Keratinocyte (primary cell): ENCODE measurements around the gene SLAMF1. TPM values are rescaled to one million over a fixed set of nuclear protein-coding genes. Genes with fewer than 3 reads are reported as not detected.

Experiments used
- DNase-seq: peaks from one replicate; pipeline ENCODE4 v3.0.0-alpha.2; 2011; ENCODE audit warnings: low read depth, missing footprints, low spot score
- FAIRE-seq: peaks from 2 replicates; lab custom pipeline; 2011; peaks lifted over from hg19 to GRCh38; lab: Jason Lieb, UNC
- H2AFZ ChIP-seq: 2 replicates; pipeline ENCODE4 v1.6.0; 2012; ENCODE audit warnings: low read length, control low read depth, inconsistent platforms; ENCODE audit not compliant: control insufficient read depth
- H3K27ac ChIP-seq: 2 replicates; pipeline ENCODE4 v1.5.1; 2011; ENCODE audit warnings: low read length; ENCODE audit not compliant: control insufficient read depth, insufficient read depth
- H3K27me3 ChIP-seq: 3 replicates; pipeline ENCODE4 v1.6.0; 2011; ENCODE audit warnings: low read length; ENCODE audit not compliant: control insufficient read depth, insufficient read depth; ENCODE audit errors: extremely low read depth
- H3K36me3 ChIP-seq, 2 experiments: 2 replicates in 1 of 2; 3 replicates in 1 of 2; pipeline ENCODE4 v1.5.1; 2011; ENCODE audit warnings: low read length in 2 of 2, mild to moderate bottlenecking in 1 of 2; ENCODE audit not compliant: control insufficient read depth in 2 of 2, insufficient read depth in 2 of 2; ENCODE audit errors: extremely low read depth in 1 of 2
- H3K4me1 ChIP-seq: 3 replicates; pipeline ENCODE4 v1.5.1; 2011; ENCODE audit warnings: low read length; ENCODE audit not compliant: control insufficient read depth, insufficient read depth; ENCODE audit errors: extremely low read depth
- H3K4me2 ChIP-seq: 3 replicates; pipeline ENCODE4 v1.6.0; 2011; ENCODE audit warnings: low read depth, low read length; ENCODE audit not compliant: control insufficient read depth, insufficient read depth; ENCODE audit errors: extremely low read depth
- H3K4me3 ChIP-seq, 3 experiments: fragments of 200-600 bp in 1 of 3; sonication (generic) in 1 of 3; 2 replicates in 2 of 3; 3 replicates in 1 of 3; pipeline ENCODE4 v1.5.1; 2011 to 2016; ENCODE audit warnings: low read length in 3 of 3, mild to moderate bottlenecking in 3 of 3, control low read depth in 2 of 3, inconsistent platforms in 1 of 3, low read depth in 1 of 3, mixed read lengths in 1 of 3, mixed run types in 1 of 3, moderate library complexity in 1 of 3; ENCODE audit not compliant: control insufficient read depth in 2 of 3, insufficient read depth in 2 of 3; ENCODE audit errors: extremely low read depth in 1 of 3
- H3K79me2 ChIP-seq: 2 replicates; pipeline ENCODE4 v1.6.0; 2012; ENCODE audit warnings: low read length; ENCODE audit not compliant: control insufficient read depth, insufficient read depth
- H3K9ac ChIP-seq: 3 replicates; pipeline ENCODE4 v1.6.0; 2011; ENCODE audit warnings: low read length; ENCODE audit not compliant: control insufficient read depth, insufficient read depth; ENCODE audit errors: extremely low read depth
- H3K9me1 ChIP-seq: 3 replicates; pipeline ENCODE4 v1.6.0; 2011; ENCODE audit warnings: low read length; ENCODE audit not compliant: control insufficient read depth, insufficient read depth; ENCODE audit errors: extremely low read depth
- H3K9me3 ChIP-seq: 2 replicates; pipeline ENCODE4 v1.5.1; 2012; ENCODE audit warnings: low read depth, low read length; ENCODE audit not compliant: control insufficient read depth
- H4K20me1 ChIP-seq: 3 replicates; pipeline ENCODE4 v1.6.0; 2011; ENCODE audit warnings: low read length; ENCODE audit not compliant: control insufficient read depth, insufficient read depth; ENCODE audit errors: extremely low read depth
- CTCF ChIP-seq, 3 experiments: IDR thresholded peaks in 1 of 3; conservative IDR thresholded peaks in 1 of 3; optimal IDR thresholded peaks in 1 of 3; 2 replicates in 2 of 3; 3 replicates in 1 of 3; pipeline versions ENCODE3 to v1.5.1; 2011; ENCODE audit warnings: low read length in 3 of 3, mild to moderate bottlenecking in 3 of 3, moderate library complexity in 2 of 3, control low read depth in 1 of 3, inconsistent platforms in 1 of 3; ENCODE audit not compliant: insufficient read depth in 2 of 3; ENCODE audit errors: extremely low read depth in 1 of 3
- EZH2 ChIP-seq: IDR thresholded peaks from one replicate; pipeline ENCODE4 v1.6.1; 2012; ENCODE audit warnings: inconsistent platforms, mild to moderate bottlenecking, low read length, moderate library complexity
- dilution Hi-C: fragments of 300-500 bp; cut with MboI; formaldehyde crosslinking; loops from one replicate; pipeline ENCODE4 v1.7.0; 2020; ENCODE audit warnings: low sequenced_read_pairs; ENCODE audit not compliant: extremely low pct_ligation_motif_present
- polyA plus RNA-seq, 5 experiments: library from polyadenylated mRNA; depleted of rRNA in 3 of 5; stranded (reverse) in 3 of 5; stranded (forward) in 1 of 5; unstranded in 1 of 5; fragments of >200 nt; gene quantifications; 1 replicate in 1 of 5; 2 replicates in 3 of 5; 3 replicates in 1 of 5; pipeline versions ENCODE4 v1.2.1 to v1.2.3, GENCODE V29; 2011 to 2012; ENCODE audit warnings: missing spikeins in 2 of 5, low read depth in 1 of 5, low replicate concordance in 1 of 5

SLAMF1 gene
- polyA plus RNA-seq, 1 donor (not counting 4 experiments of a cell fraction or from before 2014, with no cell fraction given), result not detected

DNA sequence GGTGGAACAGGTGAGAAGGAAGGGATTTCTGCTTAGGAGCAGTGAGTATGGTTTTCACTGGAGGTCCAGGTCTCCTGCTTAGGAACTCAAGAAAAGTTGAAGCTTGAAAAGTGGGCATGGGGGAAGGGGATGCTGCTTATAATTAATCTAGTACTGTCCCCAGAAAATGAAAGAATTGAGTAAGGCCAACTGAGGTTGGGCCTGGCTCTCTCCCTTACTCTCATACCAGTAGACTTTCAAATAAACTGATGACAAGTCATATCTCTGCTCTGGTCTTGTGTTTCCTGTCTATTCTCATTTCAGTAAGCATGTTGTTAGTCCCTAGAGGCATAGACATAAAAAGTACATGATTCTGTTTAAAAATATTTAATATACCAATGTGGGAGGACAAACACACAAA lies 38.4 kb upstream of the SLAMF1 start:
- H3K9me1 ChIP-seq, result no peaks in the 10 kb centered on the region
- no peaks in the 10 kb centered on the region for H3K4me1 ChIP-seq
- H3K9ac ChIP-seq, result no peak overlapping the region
- H3K27me3 ChIP-seq, result no peaks in the 10 kb centered on the region
- H3K4me3 ChIP-seq, result no peak overlapping the region
- dilution Hi-C loops, result no loop called here
- no peaks in the 10 kb centered on the region for H3K9me3 ChIP-seq
- no peaks in the 10 kb centered on the region for H3K79me2 ChIP-seq
- no peak overlapping the region for H2AFZ ChIP-seq
- no peaks in the 10 kb centered on the region for H3K36me3 ChIP-seq
- no peak overlapping the region for H3K4me2 ChIP-seq
- no peaks in the 10 kb centered on the region for H4K20me1 ChIP-seq
- FAIRE-seq (no peak), DNase-seq (no peak)
- H3K27ac ChIP-seq, result no peak overlapping the region
- TF ChIP-seq CTCF (optimal IDR thresholded peaks at IDR 0.05 in 1 of 3, IDR thresholded peaks at IDR 0.05 in 1 of 3, conservative IDR thresholded peaks at IDR 0.05 in 1 of 3; ENCODE audit: extremely low read depth in 1 of 3, insufficient read depth in 2 of 3, low read length in 3 of 3) (no peak), EZH2 (no peak)

GRCh38 chr1:160682983-160683865 lies 36.4 kb upstream of the SLAMF1 start:
- H3K9me3 ChIP-seq, result no peaks in the 10 kb centered on the region
- no peak overlapping the region for H3K9ac ChIP-seq
- no peaks in the 10 kb centered on the region for H3K4me1 ChIP-seq
- H2AFZ ChIP-seq, result no peak overlapping the region
- H3K36me3 ChIP-seq, result no peaks in the 10 kb centered on the region
- H3K9me1 ChIP-seq, result no peaks in the 10 kb centered on the region
- H3K79me2 ChIP-seq, result no peaks in the 10 kb centered on the region
- H3K27me3 ChIP-seq, result no peaks in the 10 kb centered on the region
- H3K27ac ChIP-seq, result no peak overlapping the region
- H3K4me3 ChIP-seq, result no peak overlapping the region
- H4K20me1 ChIP-seq, result no peaks in the 10 kb centered on the region
- dilution Hi-C loops, result no loop called here
- H3K4me2 ChIP-seq, result no peak overlapping the region
- TF ChIP-seq CTCF (optimal IDR thresholded peaks at IDR 0.05 in 1 of 3, IDR thresholded peaks at IDR 0.05 in 1 of 3, conservative IDR thresholded peaks at IDR 0.05 in 1 of 3; ENCODE audit: extremely low read depth in 1 of 3, insufficient read depth in 2 of 3, low read length in 3 of 3) (no peak), EZH2 (no peak)
- FAIRE-seq (no peak), DNase-seq (no peak)
